NCI-H2081 (cell line): ENCODE data around the gene TMEM141.
A peak's percentile ranks its signal among the peaks of the same experiment; 100 is the strongest.

ENCODE experiments used
- DNase-seq, 2 experiments: peaks; one replicate each; lab custom pipeline; 2025; lab: John Stamatoyannopoulos, UW

Gene TMEM141

DNA sequence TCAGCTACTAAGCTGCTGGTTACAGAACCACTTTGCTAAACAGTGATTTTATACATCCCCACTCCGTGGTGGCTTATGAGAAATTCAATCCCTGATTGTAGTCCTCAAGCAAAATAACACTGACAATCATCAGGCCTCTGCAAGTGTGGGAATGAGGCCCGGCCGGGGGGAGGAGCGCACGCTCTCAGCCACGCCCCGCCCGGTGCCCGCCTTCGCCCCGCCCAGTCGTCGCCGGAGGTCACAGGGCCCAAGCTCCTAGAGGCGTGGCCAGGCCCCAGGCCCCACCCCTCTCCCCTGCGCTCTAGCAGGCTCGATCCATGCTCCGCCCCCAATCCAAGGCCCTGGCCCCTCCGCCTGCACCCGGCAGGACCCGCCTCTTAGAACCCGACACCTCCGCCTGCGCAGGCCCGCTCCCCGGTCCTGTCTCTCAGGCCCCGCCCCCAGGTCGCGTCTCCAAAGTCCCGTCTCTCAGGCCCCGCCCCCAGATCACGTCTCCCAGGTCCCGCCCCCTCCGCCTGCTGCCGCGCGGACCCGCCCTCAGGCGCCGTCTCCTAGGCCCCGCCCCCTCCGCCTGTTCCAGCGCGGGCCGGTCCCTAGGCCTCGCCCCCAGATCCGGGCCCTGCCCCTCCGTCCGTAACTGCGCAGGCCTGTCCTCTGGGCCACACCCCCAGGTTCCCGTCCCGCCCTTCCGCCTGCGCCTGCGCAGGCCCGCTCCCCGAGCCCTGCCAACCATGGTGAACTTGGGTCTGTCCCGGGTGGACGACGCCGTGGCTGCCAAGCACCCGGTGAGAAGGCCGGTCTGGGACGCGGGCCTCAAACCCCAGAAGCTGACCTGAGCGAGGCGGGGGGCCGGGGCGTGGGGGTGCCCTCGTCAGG is at the start of gene TMEM141:
Gene TMEM141, plus strand, starts transcription at position 705 of the 876 bp plus-strand sequence. Its CDS starts 27 bp downstream, at position 732.
- DNase-seq: peak; percentile 99 to 100

DNA sequence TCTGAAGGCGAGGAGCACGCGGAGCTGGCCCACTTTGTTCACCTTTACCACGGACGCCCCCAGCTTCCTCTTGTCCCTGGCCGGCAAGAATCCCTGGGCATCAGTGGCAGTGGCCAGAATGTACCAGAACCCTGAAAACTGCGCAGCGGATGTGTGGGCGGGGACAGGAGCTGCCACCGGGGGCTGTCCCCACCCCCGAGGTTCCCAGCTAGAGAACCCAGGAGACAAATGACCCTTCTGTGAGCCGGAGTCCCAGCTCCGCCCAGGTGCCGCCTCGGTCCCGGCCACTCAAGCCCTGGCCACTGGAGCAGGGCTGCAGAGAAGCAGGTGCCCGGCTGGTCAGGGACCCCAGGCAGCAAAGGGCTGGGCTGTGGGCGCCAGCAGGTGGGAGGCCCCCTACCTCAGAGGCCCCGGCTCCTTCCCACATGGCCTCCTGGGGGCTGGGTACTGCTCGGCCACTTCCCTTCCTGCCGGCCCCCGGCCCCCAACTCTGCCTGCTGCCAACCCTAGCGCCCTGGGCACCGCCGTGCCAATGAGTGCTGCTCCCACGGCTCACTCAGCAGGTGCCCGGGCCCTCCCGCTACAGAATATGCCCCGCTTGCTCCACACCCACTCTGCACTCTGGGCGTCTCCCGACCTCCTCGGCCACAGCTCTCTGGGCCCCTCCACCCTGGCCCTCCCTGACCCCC is 49.1 kb upstream of the TMEM141 start:
- no peak for DNase-seq

DNA sequence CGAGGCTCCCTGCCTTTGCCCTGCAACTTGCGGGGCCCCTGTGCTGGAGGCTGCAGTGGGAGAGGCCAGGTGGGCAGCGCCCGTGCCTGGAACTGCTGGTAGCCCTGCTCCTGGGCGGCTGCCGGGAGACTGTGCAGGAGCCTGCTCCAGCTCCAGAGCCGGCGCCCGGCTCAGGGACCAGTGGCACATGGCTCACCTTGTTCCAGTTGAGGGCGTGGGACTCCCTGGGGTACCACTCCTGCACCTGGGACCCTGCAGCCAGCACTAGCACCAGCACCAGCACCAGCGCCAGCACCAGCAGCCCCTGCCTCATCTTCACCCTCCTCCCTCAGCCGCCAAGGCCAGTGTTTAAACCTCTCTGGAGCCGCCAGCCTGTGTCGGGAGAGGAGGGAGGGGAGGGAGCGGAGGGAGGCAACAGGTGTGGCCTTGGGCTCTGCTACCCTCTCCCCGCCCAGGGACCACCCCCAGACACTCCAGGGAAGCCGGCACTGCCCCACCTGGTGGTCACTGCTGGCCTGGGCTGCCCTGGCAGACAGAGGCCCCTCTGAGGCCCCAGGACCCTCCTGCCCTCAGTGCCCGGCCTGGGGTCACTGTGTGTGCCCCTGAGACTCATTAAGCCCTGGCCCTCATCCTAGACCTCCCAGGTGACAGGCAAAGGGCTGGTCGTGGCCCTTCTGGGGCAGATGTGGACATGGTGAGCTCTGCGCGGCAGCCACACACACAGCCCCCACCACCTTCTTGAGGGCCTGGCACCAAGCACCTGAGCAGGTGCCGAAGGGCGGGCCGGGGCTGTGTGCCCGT is 48.4 kb upstream of the TMEM141 start, which contains the start of gene LCN10:
Gene LCN10, minus strand, starts transcription at position 350 of the 801 bp plus-strand sequence. Its CDS starts 37 bp downstream, at position 313.
- no peak for DNase-seq

DNA sequence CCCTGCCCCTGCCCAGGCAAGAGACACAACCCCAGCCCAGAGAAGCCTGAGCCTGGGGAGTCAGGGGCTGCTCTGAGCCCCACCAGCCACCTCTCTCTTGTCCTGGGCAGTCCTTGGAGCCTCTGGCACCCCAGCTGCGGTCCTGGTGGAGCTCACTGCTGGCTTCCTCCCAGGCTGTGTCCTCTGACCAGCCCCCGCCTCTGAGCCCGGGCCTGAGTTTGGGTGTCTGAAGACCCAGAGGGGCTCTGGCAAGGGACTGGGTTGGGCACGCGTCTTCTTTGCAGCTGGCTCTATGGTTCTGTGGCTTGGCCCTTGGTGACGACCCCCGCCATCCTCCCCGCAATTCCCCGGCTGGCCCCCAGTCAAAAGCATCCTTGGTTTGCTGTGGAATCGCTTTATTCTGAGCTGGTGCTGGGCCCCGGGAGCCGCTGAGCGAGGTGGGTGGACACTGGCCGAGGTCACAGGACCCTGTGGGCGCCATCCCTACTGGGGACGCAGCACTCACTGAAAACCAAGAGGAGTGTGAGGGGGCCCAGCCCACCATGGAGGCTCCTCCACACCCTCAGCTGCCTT is 47.4 kb upstream of the TMEM141 start:
- DNase-seq: no peak

DNA sequence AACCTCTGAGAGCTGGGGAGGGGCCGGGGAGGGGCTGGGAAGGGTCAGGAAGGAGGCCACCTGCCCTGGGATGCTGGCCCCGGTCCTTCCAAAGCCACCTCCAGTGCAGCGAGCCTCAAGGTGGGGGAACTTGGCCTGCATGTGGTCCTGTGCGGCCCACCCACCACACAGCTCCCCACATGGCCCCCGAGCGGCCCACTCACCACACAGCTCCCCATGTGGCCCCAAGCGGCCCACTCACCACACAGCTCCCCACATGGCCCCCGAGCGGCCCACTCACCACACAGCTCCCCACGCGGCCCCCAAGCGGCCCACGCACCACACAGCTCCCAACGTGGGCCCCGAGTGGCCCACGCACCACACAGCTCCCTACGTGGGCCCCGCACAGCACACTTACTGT is 46.4 kb upstream of the TMEM141 start:
- DNase-seq: no peak

DNA sequence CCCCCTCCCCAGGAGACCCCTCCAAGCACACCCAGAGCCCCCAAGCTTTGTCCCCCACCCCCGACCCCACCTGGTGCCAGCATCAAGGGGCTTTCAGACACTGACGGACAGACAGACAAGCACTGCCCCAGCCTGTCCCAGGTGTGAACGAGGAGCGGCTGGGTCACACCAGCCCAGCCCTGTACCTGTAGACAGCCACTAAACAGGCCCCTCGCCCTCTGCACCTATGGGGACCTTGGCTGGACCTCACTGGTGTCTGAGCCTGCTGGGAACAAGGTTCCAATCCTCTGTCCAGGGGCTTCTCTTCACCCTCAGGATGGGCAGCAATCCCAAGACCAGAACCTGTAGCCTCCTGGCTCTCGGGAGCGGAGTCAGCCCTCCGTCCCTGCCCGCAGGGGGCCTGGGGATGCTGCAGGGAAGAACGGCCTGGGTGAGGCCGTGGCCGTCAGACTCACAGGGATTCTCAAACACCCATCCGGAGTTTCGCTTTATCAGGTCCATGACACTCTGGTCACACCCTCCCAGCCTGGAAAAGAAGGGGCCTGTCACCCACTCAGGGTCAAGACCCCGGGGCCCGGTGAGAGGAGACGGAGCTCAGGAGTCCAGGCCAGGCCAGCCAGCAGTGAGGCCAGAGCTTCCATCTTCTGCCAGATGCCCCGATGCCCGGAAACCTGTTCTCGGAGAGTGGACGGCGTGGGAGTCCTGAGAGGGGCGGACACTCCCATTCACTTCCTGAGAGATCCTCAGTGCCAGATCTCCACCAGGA is 45.6 kb upstream of the TMEM141 start:
- no peak for DNase-seq

DNA sequence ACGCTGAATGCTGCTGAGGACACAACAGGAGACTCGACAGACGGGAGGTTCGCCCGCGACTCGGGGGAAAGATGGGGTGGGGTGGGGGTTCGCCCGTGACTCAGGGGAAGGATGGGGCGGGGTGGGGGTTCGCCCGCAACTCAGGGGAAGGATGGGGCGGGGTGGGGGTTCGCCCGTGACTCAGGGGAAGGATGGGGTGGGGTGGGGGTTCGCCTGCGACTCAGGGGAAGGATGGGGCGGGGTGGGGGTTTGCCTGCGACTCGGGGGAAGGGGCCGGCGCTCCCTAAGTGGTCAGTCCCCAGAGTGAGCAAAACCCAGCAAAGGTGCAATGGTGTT is 45.0 kb upstream of the TMEM141 start:
- no peak for DNase-seq

DNA sequence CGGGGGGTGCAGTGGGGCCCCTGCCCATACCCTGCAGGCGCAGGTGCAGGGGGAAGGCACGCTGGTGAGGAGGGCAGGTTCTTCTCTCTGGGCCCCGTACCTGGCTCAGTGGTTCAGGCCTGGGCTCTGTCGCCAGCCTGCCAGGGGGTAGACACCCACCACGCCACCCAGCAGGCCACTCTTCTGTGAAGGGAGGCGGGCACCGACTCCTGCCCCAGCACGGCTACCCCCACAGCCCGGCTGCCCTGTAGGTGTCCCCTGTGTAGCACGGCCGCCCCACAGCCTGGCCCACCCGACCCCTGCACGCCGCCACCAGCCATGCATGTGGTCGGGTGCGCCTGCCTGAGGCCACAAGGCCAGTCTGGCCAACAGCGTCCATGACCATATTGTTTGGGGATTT is 44.5 kb upstream of the TMEM141 start:
- no peak for DNase-seq

DNA sequence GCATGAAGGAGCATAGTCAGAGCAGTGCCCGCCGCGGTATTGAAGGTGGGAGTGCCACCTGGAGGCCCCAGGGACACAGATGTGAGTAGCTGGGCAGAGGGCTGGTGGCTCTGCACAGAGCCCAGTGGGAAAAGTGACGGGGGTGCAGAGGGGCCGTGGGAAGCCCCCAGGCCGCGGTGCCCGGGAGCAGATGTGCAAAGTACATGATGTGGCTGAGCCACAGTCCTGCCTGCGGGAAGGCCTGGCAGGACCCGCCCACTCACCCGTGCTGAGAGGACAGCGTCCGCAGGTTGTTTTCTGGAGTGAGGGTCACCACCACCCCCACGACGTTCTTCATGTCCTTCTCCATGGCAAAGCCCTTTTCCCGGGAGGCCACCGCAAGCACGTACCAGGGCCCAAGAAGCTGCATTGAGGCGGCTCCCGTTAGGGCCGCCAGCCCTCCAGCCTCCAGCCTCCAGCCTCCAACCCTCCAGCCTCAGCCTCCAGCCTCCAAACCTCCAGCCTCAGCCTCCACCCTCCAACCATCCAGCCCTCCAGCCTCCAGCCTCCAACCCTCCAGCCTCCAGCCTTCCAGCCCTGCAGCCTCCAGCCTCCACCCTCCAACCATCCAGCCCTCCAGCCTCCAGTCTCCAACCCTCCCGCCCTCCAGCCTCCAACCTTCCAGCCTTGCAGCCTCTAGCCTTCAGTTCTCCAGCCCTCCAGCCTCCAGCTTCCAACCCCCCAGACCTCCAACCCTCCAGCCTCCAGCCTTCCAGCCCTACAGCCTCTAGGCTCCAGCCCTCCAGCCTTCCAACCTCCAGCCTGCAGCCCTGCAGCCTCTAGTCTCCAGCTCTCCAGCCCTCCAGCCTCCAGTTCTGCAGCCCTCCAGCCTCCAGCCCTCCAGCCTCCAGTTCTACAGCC is 43.7 kb upstream of the TMEM141 start:
- no peak for DNase-seq

DNA sequence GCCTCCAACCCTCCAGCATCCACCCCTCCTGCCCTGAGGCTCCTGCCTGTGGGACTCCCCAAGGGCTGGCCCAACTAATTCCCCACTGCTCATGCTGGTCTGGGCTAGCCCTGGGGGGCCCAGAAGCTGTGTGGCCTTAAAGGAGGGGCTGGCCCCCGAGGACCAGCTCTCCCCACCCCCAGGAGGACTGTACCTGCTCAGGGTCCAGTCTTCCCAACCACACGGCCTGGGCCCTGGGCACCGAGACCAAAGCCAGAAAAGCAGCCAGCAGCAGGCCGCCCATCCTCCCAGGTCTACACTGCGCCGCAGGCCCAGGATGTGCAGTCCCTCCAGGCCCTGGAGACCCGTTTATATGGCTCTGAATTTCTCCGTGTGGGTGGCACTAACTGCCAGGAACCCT is 42.9 kb upstream of the TMEM141 start, which contains the start of gene LCN6:
Gene LCN6, minus strand, starts transcription at position 325 of the 400 bp plus-strand sequence. Its CDS starts 42 bp downstream, at position 283.
- no peak for DNase-seq

DNA sequence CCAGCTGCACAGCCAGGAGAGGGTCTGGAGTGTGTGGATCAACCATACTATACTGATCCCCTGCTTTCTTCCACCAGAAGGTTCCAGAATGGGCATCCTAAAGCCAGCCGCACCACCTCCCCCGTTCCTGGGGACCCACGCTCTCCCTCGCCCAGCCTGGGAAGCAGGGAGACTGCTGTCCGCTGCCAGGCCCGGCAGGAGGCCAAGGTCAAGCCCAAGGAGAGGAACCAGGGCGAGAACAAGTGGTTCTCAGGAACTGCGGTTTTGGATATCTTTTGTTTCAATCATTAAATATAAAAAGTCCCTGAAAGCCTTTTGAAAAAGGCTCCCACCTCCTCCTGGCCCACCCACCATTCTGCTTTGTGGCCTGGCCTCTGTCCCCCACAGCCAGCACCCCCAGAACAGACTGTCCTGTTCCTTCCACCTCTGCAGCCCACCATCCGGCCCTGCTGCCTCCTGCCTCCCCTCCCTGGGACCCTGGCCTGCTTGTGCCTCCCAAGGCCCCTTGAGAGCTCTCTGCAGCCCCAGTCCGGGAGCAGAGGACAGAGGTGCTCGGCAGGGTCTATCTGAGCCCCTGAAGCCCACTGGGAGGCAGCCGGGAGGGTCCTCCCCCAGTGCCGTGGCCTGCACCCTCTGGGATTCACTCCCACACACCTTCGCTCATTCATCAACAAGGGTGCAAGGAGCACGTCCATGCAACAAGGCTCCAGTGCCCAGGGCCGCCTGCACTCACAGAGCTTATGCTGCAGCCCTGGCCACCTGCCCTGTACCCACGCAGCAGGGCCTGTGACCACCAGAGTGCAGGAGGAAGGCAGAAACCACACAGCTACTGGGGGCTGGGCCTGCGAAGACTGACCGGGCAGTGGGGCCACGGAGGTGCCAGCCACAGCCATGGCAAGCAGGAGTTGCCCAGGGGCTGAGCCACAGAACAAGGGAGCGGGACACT is 42.2 kb upstream of the TMEM141 start:
- no peak for DNase-seq

DNA sequence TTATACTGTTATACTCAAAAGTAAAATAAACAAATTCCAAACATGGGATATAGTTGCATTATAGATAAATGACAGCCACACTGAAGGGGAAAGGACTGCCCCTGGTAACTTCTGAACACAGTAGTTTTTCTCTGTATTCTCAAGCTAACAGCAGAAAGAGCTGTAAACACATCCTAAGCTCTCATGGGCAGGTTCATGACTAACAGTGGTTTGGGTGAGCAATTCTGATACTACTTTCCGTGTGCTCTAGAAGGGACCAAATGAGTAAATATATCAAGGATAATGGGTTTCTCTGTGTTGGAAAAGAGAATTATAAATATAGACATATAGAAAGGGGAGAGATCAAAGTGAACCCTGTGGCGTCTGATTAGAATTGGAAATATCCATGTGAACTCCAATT is 40.6 kb upstream of the TMEM141 start:
- DNase-seq: no peak

DNA sequence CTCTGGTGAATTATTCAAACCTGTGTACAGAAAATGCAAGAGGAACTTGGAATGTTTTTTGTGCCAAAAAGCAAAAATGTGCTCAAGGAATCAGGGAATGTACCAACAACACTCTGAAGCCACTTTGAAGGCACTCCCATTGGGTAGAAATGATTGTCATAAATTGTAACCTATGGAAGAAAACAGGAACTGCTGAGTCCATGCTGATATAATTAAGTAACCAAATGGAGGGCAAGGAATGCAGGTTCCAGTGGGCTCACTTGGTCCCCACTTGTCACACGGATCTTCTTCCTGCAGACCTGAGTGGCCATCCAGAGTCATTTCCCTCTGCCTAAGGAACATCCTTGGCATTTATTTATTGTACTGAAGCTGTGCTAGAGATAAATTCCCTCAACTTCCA is 39.9 kb upstream of the TMEM141 start:
- DNase-seq: no peak

DNA sequence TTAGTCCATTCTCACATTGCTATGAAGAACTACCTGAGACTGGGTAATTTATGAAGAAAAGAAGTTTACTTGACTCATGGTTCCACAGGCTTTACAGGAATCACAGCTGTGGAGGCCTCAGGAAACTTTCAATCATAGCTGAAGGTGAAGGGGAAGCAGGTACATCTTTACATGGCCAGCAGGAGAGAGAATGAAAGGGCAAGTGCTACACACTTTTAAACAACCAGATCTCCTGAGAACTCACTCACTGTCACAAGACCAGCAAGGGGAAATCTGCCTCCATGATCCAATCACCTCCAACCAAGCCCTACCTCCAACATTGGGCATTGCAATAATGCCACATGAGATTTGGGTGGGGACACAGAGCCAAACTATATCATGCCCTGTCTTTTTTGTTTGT is 39.3 kb upstream of the TMEM141 start:
- DNase-seq: no peak

DNA sequence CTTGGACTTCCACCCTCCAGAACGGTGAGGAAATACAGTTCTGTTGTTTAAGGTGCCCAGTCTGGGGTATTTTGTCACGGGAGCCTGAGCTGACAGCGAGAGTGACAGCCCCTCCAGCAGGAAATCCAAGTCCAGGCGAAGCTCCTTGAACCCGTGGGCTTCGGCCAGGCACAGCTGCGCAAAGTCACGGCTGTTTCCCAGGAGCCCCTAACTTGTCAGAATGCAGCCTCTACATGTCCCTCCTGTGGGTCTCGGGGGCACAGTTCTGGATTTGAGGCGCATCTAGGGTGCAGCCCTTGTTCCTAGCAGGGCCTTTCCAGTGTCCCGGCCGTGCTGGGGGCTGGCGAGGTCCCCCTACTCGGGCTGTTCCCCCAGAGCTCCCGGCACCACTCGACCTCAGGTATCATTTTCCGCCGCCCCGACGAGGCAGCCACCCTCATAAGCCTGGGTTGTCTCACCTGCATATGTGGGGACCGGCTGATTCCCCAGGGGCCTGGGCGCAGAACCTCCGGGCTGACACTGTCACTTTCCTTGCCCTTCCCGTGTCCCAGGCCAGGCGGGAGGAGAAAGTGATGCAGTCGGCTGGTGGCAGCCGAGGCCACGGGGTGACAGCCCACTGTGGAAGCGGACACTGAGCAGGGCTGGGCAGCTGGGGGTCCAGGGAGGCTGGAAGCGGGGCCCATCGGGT is 37.6 kb upstream of the TMEM141 start:
- DNase-seq: no peak

DNA sequence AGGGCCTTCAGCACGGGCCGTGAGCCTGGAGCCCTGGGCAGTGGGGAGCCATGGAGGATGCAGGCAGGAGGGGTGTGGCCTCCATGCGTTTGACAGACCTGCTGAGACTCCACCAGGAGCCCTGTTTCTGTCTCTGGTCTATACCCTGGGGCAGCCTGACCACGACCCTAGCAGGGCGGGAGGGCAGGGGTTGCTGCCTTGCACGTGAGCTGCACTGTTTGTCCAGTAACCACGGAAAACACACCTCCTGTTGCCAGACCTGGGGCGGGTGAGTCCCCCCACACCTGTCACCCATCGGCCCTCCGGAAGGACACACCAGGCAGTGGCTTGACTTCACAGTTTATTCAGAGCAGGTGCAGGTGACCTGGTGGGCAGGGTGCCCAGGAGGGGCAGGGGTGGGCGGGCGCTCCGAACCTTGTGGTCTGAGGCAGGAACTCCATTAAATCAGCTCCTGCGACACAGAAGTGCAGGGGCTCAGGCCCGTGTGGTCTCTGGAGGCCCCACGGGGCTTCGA is 37.0 kb upstream of the TMEM141 start:
- DNase-seq: peak; percentile 17 to 72

DNA sequence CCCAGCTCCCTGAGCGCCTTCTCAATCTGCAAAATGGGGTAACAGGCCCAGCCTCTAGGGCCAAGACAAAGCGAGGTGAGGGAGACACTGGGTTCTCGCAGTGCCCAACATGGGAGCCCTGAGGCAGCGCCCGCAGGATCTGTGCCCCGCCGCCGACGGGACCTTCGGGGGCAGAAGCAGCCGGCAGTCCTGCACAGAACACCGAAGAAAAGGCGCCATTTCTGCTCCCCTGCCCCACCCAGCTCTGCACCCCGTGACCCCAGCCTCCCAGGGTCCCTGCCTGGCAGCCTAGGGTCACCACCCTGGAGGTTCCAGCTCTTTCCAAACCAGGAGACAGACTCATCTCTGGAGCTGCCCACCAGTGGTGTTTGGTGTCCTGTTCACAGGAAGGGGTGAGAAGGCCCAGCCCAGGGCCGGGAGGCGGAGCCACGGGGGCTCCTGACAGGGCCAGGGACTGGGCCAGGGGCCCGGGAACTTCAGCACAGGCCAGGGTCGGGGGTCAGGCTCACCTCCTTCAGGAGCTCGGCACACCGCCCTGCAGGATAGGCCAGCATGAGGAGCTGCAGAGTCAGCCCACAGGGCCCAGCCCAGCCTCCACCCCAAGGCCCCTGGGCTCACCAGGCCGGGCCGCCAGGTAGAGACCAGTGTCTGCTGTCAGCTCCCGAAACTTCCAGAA is 36.4 kb upstream of the TMEM141 start:
- no peak for DNase-seq
